Upper lobe of left lung (tissue), 6 donors: Measurements from ENCODE around the gene PDE11A. TPM values are rescaled to one million over a fixed set of nuclear protein-coding genes. Genes with fewer than 3 reads are reported as not detected.

ENCODE experiments used
- ATAC-seq, 2 donors: fragments of 200-7000 bp; cut with Tn5 transposase; one replicate each; pipeline ENCODE4 v1.9.1; 2022; ENCODE audit warnings: mild to moderate bottlenecking in 2 of 2, moderate library complexity in 2 of 2; ENCODE audit not compliant: low FRiP score in 2 of 2
- DNase-seq, 2 donors: peaks; one replicate each; pipeline ENCODE4 v3.0.0-alpha.2; 2019 to 2020
- H3K27ac ChIP-seq, 4 donors: fragments of 200-600 bp; sonication (generic); one replicate each; pipeline ENCODE4 v1.5.1; 2016 to 2019
- H3K27me3 ChIP-seq, 4 donors: fragments of 200-600 bp; sonication (generic); one replicate each; pipeline ENCODE4 v1.5.1; 2017 to 2019
- H3K36me3 ChIP-seq, 4 donors: fragments of 200-600 bp; sonication (generic); one replicate each; pipeline ENCODE4 v1.5.1; 2016 to 2019
- H3K4me1 ChIP-seq, 4 donors: fragments of 200-600 bp; sonication (generic); one replicate each; pipeline ENCODE4 v1.5.1; 2018 to 2019
- H3K4me3 ChIP-seq, 4 donors: fragments of 200-600 bp; sonication (generic); one replicate each; pipeline ENCODE4 v1.5.1; 2017 to 2019; ENCODE audit warnings: mild to moderate bottlenecking in 2 of 4, moderate library complexity in 1 of 4
- H3K9me3 ChIP-seq, 4 donors: fragments of 200-600 bp; sonication (generic); one replicate each; pipeline ENCODE4 v1.5.1; 2018 to 2019
- CTCF ChIP-seq, 6 experiments: fragments of 450-650 bp in 4 of 6; fragments of 200-600 bp in 2 of 6; sonication (generic) in 2 of 6; IDR thresholded peaks; one replicate each; pipeline ENCODE4 v1.5.1; 2016 to 2019; ENCODE audit warnings: antibody characterized with exemption in 6 of 6
- EP300 ChIP-seq, 4 donors: sonication (generic); formaldehyde crosslinking; IDR thresholded peaks; one replicate each; pipeline ENCODE4 v1.5.1; 2017; ENCODE audit warnings: antibody characterized with exemption in 4 of 4, control low read depth in 2 of 4
- POLR2A ChIP-seq, 4 donors: fragments of 450-650 bp; IDR thresholded peaks; one replicate each; pipeline ENCODE4 v1.5.1; 2016 to 2017; ENCODE audit warnings: antibody characterized with exemption in 4 of 4, mild to moderate bottlenecking in 2 of 4
- POLR2AphosphoS5 ChIP-seq, 2 donors: sonication (generic); formaldehyde crosslinking; IDR thresholded peaks; one replicate each; pipeline ENCODE4 v1.5.1; 2017; ENCODE audit warnings: antibody characterized with exemption in 2 of 2
- WGBS, 2 donors: methylation state at CpG; one replicate each; pipeline ENCODE4 v1.1.5; 2017 to 2018; 5-methylcytosine and 5-hydroxymethylcytosine counted together
- total RNA-seq, 6 donors: library from RNA; depleted of rRNA in 4 of 6; stranded (reverse); fragments of >200 nt in 4 of 6; gene quantifications; one replicate each; pipeline versions ENCODE4 v1.1.0 to v1.2.1, GENCODE V29; 2016 to 2021
- donor health status: DM: no; HTN: no; CAD: no; lungs with moderate emphysema.
- donor health status: DM: no; HTN: yes; CAD: no; lungs with severe emphysema.

The PDE11A gene
- total RNA-seq, 6 donors from 2014 or later: 0.03 to 0.57 (median 0.33) TPM; not detected in 3

- H3K4me1 ChIP-seq: no peaks in the 10 kb centered on the region
- 31 to 65% methylated on average over 1 of the region's 1 CpG for WGBS, 2 donors
- no peak for ATAC-seq
- peak overlapping the region in 1 of 4 donors; percentile 9 for H3K27ac ChIP-seq
- no peaks in the 10 kb centered on the region for H3K36me3 ChIP-seq
- no peaks in the 10 kb centered on the region for H3K27me3 ChIP-seq
- TF ChIP-seq POLR2AphosphoS5 (IDR thresholded peaks at IDR 0.05) (no peak), POLR2A (IDR thresholded peaks at IDR 0.05) (no peak), EP300 (IDR thresholded peaks at IDR 0.05) (no peak), CTCF (IDR thresholded peaks at IDR 0.05) (no peak)
- no peaks in the 10 kb centered on the region for H3K9me3 ChIP-seq
- no peak for DNase-seq
- H3K4me3 ChIP-seq: peak overlapping the region in 1 of 4 donors; percentile 22
Measured at GRCh38 chr2:177633910-177634294, 438.7 kb downstream of the PDE11A start.

GRCh38 chr2:177633111-177633510 lies 439.5 kb downstream of the PDE11A start:
- WGBS, 2 donors: 57 to 86% methylated on average over 3 of the region's 3 CpGs

GRCh38 chr2:177631680-177632079 lies 440.9 kb downstream of the PDE11A start:
- no peak for ATAC-seq
- no peak overlapping the region for H3K4me3 ChIP-seq
- WGBS, 2 donors: 56 to 79% methylated on average over 1 of the region's 1 CpG
- H3K9me3 ChIP-seq: no peaks in the 10 kb centered on the region
- no peaks in the 10 kb centered on the region for H3K36me3 ChIP-seq
- H3K27ac ChIP-seq: no peak overlapping the region
- TF ChIP-seq CTCF (IDR thresholded peaks at IDR 0.05) (no peak), POLR2AphosphoS5 (IDR thresholded peaks at IDR 0.05) (no peak), EP300 (IDR thresholded peaks at IDR 0.05) (no peak), POLR2A (IDR thresholded peaks at IDR 0.05) (no peak)
- H3K27me3 ChIP-seq: no peaks in the 10 kb centered on the region
- no peak for DNase-seq
- H3K4me1 ChIP-seq: no peaks in the 10 kb centered on the region

More at GRCh38 chr2:177633111-177633510, 439.5 kb downstream of the PDE11A start:
- TF ChIP-seq EP300 (IDR thresholded peaks at IDR 0.05) (no peak), POLR2A (IDR thresholded peaks at IDR 0.05) (no peak), CTCF (IDR thresholded peaks at IDR 0.05) (no peak), POLR2AphosphoS5 (IDR thresholded peaks at IDR 0.05) (no peak)
- H3K9me3 ChIP-seq: no peaks in the 10 kb centered on the region
- H3K27ac ChIP-seq: no peak overlapping the region
- ATAC-seq: no peak
- no peak overlapping the region for H3K4me3 ChIP-seq
- no peaks in the 10 kb centered on the region for H3K4me1 ChIP-seq
- no peaks in the 10 kb centered on the region for H3K27me3 ChIP-seq
- H3K36me3 ChIP-seq: no peaks in the 10 kb centered on the region
- no peak for DNase-seq

GRCh38 chr2:177629357-177630024 lies 443.1 kb downstream of the PDE11A start:
- Histone ChIP-seq H3K27ac (no peak overlapping the region), H3K9me3 (no peaks in the 10 kb centered on the region), H3K36me3 (no peaks in the 10 kb centered on the region), H3K4me3 (no peak overlapping the region), H3K4me1 (no peaks in the 10 kb centered on the region), H3K27me3 (no peaks in the 10 kb centered on the region)
- no peak for TF ChIP-seq CTCF (IDR thresholded peaks at IDR 0.05)
- TF ChIP-seq POLR2AphosphoS5 (IDR thresholded peaks at IDR 0.05): no peak
- no peak for TF ChIP-seq POLR2A (IDR thresholded peaks at IDR 0.05)
- TF ChIP-seq EP300 (IDR thresholded peaks at IDR 0.05): no peak
- WGBS, 2 donors: 74 to 83% methylated on average over 4 of the region's 4 CpGs
- ATAC-seq (no peak), DNase-seq (no peak)

- H3K36me3 ChIP-seq: no peaks in the 10 kb centered on the region
- no peaks in the 10 kb centered on the region for H3K9me3 ChIP-seq
- H3K27me3 ChIP-seq: no peaks in the 10 kb centered on the region
- TF ChIP-seq CTCF (IDR thresholded peaks at IDR 0.05) (no peak), POLR2A (IDR thresholded peaks at IDR 0.05) (no peak), POLR2AphosphoS5 (IDR thresholded peaks at IDR 0.05) (no peak), EP300 (IDR thresholded peaks at IDR 0.05) (no peak)
- ATAC-seq (no peak), DNase-seq (no peak)
- no peak overlapping the region for H3K4me3 ChIP-seq
- H3K27ac ChIP-seq: no peak overlapping the region
- no peaks in the 10 kb centered on the region for H3K4me1 ChIP-seq
- WGBS, 2 donors: 73 to 81% methylated on average over 5 of the region's 5 CpGs
Measured at GRCh38 chr2:177628831-177629230, 443.7 kb downstream of the PDE11A start.
